Measurements from ENCODE around the gene DPH2. TPM values are rescaled to one million over a fixed set of nuclear protein-coding genes. Genes with fewer than 3 reads are reported as not detected.

The DPH2 gene
- polyA plus RNA-seq, 2 of the 4 experiments (the other 2 are of a cell fraction), result 38.8 to 41.7 TPM

- H3K27ac ChIP-seq, result no peak overlapping the region
- no peak overlapping the region for H3K4me3 ChIP-seq
- 77% methylated on average over 3 of the region's 3 CpGs for WGBS (ENCODE audit: missing lambda C conversion rate)
- TF ChIP-seq HEYL (CRISPR knock-in tag; IDR thresholded peaks at IDR 0.05) (no peak), NPAS2 (CRISPR knock-in tag; IDR thresholded peaks at IDR 0.05; ENCODE audit: borderline replicate concordance) (no peak), HDAC2 (IDR thresholded peaks at IDR 0.05) (no peak), MAFK (IDR thresholded peaks at IDR 0.05; ENCODE audit: partially characterized antibody) (no peak), BHLHE40 (IDR thresholded peaks at IDR 0.05; ENCODE audit: low read depth, low read length) (no peak), ZSCAN20 (CRISPR knock-in tag; IDR thresholded peaks at IDR 0.05) (no peak)
- TF ChIP-seq, protein P1, sequence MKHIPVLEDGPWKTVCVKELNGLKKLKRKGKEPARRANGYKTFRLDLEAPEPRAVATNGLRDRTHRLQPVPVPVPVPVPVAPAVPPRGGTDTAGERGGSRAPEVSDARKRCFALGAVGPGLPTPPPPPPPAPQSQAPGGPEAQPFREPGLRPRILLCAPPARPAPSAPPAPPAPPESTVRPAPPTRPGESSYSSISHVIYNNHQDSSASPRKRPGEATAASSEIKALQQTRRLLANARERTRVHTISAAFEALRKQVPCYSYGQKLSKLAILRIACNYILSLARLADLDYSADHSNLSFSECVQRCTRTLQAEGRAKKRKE (CRISPR knock-in tag; IDR thresholded peaks at IDR 0.05; ENCODE audit: low read depth), result no peak
- TF ChIP-seq, protein P2, sequence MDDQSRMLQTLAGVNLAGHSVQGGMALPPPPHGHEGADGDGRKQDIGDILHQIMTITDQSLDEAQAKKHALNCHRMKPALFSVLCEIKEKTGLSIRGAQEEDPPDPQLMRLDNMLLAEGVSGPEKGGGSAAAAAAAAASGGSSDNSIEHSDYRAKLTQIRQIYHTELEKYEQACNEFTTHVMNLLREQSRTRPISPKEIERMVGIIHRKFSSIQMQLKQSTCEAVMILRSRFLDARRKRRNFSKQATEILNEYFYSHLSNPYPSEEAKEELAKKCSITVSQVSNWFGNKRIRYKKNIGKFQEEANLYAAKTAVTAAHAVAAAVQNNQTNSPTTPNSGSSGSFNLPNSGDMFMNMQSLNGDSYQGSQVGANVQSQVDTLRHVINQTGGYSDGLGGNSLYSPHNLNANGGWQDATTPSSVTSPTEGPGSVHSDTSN (IDR thresholded peaks at IDR 0.05), result no peak
- no peaks in the 10 kb centered on the region for H3K4me1 ChIP-seq
- CTCF ChIA-PET, result interaction anchor here (1.0 to 2.0 kb wide), 3 partner anchors 12 to 27 kb away, joined by 3 to 5 read pairs (median 3); no protein-coding TSS in a partner anchor
- no peak for DNase-seq (ENCODE audit: low read depth in 1 of 2, low spot score in 1 of 2)
- H3K9me3 ChIP-seq, result no peaks in the 10 kb centered on the region
- no peak for ATAC-seq
- no peak for FAIRE-seq
- no peak overlapping the region for H3K4me2 ChIP-seq
- POLR2A ChIA-PET, result no interaction called here
Measured at GRCh38 chr1:43961692-43962091, 8.1 kb upstream of the DPH2 start.

GRCh38 chr1:43962324-43962723 lies 7.5 kb upstream of the DPH2 start:
- H3K4me1 ChIP-seq, result no peaks in the 10 kb centered on the region
- CTCF ChIA-PET, result interaction anchor here (2.0 kb wide), 1 partner anchor 13 kb away, joined by 5 read pairs; no protein-coding TSS in a partner anchor
- no peak for ATAC-seq
- no peak overlapping the region for H3K4me3 ChIP-seq
- no peaks in the 10 kb centered on the region for H3K9me3 ChIP-seq
- 62% methylated on average over 2 of the region's 2 CpGs for WGBS (ENCODE audit: missing lambda C conversion rate)
- TF ChIP-seq EHF (CRISPR knock-in tag; IDR thresholded peaks at IDR 0.05) (no peak), NFE2L2 (conservative IDR thresholded peaks at IDR 0.05; ENCODE audit: low read length) (no peak), MAX (IDR thresholded peaks at IDR 0.05) (no peak), MAFK (IDR thresholded peaks at IDR 0.05; ENCODE audit: partially characterized antibody) (no peak), HOXA7 (CRISPR knock-in tag; IDR thresholded peaks at IDR 0.05) (no peak)
- POLR2A ChIA-PET, result no interaction called here
- no peak overlapping the region for H3K4me2 ChIP-seq
- no peak for DNase-seq (ENCODE audit: low read depth in 1 of 2, low spot score in 1 of 2)
- H3K27ac ChIP-seq, result no peak overlapping the region
- FAIRE-seq, result no peak

GRCh38 chr1:43963006-43963405 lies 6.8 kb upstream of the DPH2 start:
- FAIRE-seq, result no peak
- TF ChIP-seq EP300 (IDR thresholded peaks at IDR 0.05) (no peak), MAX (IDR thresholded peaks at IDR 0.05) (no peak), KDM5A (IDR thresholded peaks at IDR 0.05) (no peak), USF2 (IDR thresholded peaks at IDR 0.05) (no peak), MYC (IDR thresholded peaks at IDR 0.05; ENCODE audit: borderline replicate concordance, low read length) (no peak)
- ChIA-PET POLR2A (no interaction called here), CTCF (interaction anchor here (2.0 kb wide), 1 partner anchor 13 kb away, joined by 5 read pairs; no protein-coding TSS in a partner anchor)
- no peaks in the 10 kb centered on the region for H3K9me3 ChIP-seq
- 100% methylated on average over 1 of the region's 3 CpGs for WGBS (ENCODE audit: missing lambda C conversion rate)
- H3K4me2 ChIP-seq, result no peak overlapping the region
- no peaks in the 10 kb centered on the region for H3K4me1 ChIP-seq
- DNase-seq (ENCODE audit: low read depth in 1 of 2, low spot score in 1 of 2), result no peak
- H3K4me3 ChIP-seq, result no peak overlapping the region
- no peak overlapping the region for H3K27ac ChIP-seq
- no peak for ATAC-seq

- no peak for DNase-seq (ENCODE audit: low read depth in 1 of 2, low spot score in 1 of 2)
- CTCF ChIA-PET, result interaction anchor here (1.0 to 2.0 kb wide), 3 partner anchors 14 to 42 kb away, joined by 3 to 9 read pairs (median 5); no protein-coding TSS in a partner anchor
Measured at GRCh38 chr1:43963890-43964289, 5.9 kb upstream of the DPH2 start.

More at GRCh38 chr1:43963890-43964289, 5.9 kb upstream of the DPH2 start:
- no peak overlapping the region for H3K4me2 ChIP-seq
- H3K4me1 ChIP-seq, result no peaks in the 10 kb centered on the region
- TF ChIP-seq FOSL2 (IDR thresholded peaks at IDR 0.05) (no peak), FOSL2 (CRISPR knock-in tag; IDR thresholded peaks at IDR 0.05) (no peak)
- no peak for FAIRE-seq
- H3K27ac ChIP-seq, result no peak overlapping the region
- POLR2A ChIA-PET, result no interaction called here
- WGBS (ENCODE audit: missing lambda C conversion rate), result 94% methylated on average over 4 of the region's 5 CpGs
- no peak for ATAC-seq
- no peaks in the 10 kb centered on the region for H3K9me3 ChIP-seq
- no peak overlapping the region for H3K4me3 ChIP-seq
